CD4-positive, alpha-beta T cell treated with Interleukin-4 for 4 hours (primary cell): Measurements from ENCODE around the gene HEXD.

ENCODE experiments used
- DNase-seq: peaks from one replicate; pipeline ENCODE4 v3.0.0-alpha.2; 2020

Gene HEXD

DNA sequence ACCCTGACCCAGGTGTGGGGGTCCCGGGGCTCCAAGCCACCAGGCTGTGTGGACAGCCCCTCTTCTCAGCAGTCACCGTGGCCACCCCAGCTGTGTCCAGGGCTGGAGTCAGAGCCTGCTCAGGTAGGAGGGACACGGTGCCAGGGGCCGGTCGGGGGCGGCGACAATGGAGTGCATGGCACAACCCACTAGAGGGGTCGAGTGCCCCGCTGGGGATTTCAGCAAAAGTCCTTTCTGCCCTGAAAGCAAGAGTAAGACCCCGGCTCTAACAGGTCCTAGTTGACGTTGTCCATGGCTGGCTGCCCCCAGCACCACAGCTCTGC, 35.3 kb upstream of the HEXD start:
- DNase-seq = no peak

DNA sequence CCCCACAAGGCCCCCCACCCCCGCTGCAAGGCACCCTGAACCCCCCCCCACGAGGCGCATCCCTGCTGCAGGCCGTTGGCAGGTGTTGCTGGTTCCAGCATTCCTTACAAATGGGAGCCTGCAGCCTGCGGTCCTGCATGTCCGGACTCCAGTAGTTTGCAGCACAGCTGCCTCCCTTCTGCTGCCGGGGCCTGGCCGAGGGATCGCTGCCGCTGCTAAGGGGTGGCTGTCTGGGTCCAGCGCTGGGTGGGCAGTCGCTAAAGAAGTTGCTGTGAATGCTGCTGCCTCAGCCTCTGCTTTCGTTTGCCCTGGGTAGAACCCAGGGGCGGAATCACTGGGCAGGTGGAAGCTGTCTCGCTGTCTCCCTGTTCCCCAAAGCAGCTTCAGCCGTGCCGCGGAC, 34.7 kb upstream of the HEXD start:
- DNase-seq = no peak

DNA sequence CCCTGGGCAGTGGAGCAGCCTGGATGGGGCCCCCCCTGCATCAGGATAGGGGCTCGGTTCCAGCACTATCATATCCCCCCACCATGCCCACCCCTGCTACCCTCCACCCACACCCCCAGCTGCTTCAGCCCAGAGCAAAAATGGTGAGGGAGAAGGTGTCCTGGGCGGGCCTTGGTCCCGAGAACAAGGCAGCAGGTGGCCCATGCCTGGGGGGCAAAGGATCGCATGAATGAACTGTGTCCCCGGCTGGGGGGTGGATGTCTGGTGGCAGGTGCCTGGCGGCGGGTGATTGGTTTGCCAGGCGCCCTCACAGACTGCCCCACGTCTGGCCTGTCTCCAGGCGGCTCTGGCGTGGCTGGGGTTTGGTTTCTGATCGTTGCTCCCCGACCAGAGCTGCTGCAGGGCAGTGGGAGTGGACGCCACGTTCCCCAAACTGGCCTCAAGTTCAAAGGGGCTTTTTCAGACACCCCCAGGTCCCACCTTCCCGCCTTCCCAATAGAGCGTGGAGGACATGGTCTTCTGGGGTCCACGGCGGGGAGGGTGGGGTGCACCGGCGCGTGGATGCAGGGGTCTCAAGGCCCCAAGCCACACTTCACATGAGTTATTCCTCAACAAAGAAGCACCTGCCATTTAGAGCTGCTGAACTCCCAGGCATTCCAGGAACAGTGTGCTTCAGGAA, 34.0 kb upstream of the HEXD start:
- no peak for DNase-seq

DNA sequence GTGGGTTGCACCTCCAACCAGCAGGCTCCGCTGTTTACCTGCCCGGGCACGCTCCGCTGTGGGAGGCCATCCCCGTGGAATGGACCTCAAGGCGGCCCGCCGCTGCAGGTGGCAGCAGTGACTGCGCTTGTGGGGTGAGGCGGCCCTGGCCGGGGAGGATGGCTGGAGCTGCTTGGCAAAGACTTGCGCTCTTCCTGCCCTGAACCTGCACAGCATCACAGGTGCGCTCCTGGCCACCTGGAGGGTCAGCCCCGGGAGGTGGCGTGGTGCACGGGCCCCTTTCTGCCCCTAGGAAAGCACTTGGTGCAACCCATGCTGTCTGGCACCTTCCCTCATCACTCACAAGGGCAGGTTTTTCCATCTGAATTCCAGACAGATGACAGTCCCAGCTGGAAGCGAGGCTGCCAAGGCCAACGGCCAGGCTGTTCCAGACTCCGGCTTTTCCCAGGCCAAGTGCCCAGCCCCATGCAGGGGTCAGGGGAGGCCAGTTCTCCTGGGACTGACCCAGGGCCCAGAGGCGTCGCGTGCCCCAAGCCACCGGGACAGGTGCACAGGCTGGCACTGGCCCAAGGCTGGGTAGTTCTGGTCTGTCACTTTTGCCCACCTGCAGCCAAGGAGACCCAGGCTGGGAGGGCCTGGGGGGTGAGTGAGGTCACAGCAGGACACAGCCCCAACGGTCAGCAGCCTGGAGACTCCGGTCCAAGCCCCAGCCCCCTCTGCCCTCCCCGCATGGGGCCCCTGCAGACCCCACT, 33.2 kb upstream of the HEXD start:
- DNase-seq = no peak

DNA sequence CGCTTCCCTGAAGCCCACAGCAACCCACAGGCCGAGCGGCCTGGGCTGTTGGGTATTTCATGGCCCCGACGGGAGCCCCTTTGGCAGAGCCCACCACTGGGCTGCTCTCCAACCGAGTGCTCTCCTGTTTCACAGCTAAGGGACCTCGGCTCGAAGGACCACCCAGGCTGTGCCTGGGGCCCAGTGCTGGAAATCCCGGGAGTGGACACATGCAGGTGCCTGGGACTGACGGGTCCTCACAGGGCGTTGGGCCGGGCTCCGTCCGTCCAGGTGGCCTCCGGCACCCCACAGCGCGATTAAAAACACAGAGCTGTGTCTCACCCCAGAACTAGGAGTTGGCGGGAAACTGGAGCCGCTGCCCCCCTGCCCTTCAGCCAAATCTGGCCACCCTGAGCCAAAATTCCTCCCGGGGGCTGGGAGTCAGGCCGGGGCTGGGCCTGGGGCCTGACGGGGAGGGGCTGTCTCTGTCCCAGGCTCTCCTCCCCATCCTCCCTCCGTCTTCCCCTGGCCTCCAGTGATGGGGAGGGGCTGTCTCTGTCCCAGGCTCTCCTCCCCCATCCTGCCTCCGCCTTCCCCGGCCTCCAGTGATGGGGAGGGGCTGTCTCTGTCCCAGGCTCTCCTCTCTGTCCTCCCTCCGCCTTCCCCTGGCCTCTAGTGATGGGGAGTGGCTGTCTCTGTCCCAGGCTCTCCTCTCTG, 32.4 kb upstream of the HEXD start:
- no peak for DNase-seq

DNA sequence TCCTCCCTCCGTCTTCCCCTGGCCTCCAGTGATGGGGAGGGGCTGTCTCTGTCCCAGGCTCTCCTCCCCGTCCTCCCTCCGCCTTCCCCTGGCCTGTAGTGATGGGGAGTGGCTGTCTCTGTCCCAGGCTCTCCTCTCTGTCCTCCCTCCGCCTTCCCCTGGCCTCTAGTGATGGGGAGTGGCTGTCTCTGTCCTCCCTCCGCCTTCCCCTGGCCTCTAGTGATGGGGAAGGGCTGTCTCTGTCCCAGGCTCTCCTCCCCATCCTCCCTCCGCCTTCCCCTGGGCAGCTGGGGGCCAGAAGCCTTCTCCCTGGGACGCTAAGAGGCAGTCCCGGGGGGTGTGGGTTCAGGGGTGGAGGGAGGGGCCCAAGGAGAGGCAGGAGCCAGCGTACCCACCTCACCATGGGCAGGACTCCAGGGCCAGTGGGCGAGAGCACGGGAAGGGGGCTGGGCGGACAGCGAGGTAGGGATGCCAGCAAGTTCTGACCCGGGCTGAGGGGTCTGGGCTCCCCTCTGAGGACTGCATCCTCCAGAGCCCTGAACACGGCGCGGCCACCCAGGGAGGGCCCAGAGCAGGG, 31.8 kb upstream of the HEXD start:
- DNase-seq = no peak

DNA sequence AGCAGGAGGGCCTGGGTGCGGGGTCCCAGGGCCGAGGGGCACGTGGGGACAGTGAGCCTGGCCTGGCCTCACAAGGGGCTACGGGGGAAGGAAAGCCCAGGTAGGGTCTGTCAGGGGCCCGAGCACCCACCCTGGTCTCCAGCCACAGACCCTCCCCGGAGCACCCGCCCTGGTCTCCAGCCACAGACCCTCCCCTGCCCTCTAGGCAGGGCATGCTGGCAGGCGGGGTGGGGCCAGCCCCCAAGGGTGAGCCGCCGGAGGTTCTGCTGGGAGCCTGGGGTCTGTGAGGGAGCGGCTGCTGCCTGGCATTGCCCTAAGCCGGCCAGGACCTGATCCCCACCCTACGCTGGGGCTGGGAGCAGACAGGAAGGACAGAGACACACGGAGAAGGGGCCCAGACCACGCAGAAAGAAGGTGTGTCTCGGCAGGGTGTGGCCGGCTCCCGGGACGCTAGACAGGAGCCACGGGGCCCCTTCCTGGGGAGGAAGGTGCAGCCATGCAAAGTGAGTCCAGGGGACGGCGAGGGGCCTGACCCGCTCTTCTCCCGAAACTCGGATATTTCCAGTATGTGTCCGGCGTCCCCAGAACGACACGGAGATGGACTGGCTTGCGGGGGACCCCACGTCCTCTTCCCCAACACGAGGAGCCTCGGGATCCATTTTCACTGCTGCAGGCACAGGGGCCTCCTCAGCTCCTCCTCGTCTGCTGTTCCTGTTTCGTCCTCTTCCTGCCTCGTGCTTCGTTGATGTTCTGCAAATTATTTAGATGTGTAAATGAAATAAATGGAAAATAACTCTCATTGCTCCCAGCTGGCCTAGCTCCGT, 31.1 kb upstream of the HEXD start:
- no peak for DNase-seq

DNA sequence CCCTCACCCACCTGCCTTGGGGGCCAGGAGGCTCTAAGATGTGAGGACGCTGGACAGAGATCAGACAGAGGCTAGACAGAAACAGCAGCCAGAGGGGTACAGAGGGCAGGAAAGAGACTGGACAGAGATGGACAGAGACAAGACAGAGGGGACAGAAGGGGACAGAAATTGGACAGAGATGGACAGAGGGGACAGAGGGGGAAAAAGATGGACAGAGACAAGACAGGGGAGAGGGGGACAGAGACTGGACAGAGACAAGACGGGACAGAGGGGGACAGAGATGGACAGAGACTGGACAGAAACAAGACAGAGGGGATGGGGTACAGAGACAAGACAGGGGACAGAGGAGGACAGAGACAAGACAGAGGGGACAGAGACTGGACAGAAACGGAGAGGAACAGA, 30.4 kb upstream of the HEXD start:
- no peak for DNase-seq

- DNase-seq = no peak
These were observed 29.8 kb upstream of the HEXD start for GRCh38 chr17:82388223-82388921.

- no peak for DNase-seq
These were observed 29.2 kb upstream of the HEXD start for GRCh38 chr17:82388922-82389283.

- DNase-seq = no peak
These were observed 28.8 kb upstream of the HEXD start for GRCh38 chr17:82389379-82389778.

- no peak for DNase-seq
These were observed 27.9 kb upstream of the HEXD start for GRCh38 chr17:82390015-82390859.

DNA sequence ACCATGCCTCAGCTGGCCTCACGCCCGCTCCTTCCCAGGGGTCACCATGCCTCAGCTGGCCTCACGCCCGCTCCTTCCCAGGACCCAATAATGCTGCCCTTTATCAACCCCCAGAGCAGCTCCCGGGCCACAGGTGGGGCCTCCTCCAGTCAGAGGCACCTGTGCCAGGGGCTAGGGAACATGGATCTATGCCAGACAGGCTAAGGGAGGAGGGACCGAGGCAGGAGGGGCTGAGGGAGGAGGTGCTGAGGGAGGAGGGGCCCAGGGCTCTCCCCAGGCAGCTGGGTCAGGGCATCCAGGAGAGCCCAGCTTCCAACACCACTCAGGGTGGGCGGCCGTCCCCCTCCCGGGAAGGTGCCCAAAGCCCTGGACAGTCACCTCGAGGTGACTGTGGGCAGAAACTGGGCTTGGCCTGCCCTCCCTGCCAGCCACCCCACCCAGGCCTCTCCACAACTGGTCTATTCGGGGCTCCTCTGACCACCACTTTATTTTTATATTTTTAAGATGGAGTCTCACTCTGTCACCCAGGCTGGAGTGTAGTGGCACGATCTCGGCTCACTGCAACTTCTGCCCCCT, 27.2 kb upstream of the HEXD start:
- DNase-seq = no peak

GRCh38 chr17:82391496-82392066, 26.6 kb upstream of the HEXD start:
- no peak for DNase-seq

- no peak for DNase-seq
These were observed 25.8 kb upstream of the HEXD start for GRCh38 chr17:82392209-82392920.

- no peak for DNase-seq
These were observed 25.2 kb upstream of the HEXD start for GRCh38 chr17:82392941-82393340.

DNA sequence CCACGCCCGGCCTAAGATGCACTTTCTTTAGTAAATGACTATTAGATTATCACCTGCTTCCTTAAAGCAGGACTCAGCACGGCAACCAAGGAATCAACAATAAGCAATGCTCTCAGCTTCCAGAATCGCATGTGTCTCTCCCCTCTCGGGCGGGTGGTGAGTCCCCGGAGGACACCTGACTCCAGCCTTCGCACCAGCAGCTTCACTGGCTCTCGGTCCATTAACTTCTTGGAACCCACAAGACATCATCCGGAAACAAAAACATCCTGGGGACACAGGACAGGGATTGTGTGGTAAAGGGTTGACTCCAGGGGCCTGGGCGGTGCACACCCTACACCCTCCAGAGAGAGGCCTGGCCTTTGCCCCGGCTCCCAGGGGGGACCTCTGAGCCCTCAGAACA, 23.9 kb upstream of the HEXD start:
- DNase-seq = no peak

- DNase-seq = no peak
These were observed 21.3 kb upstream of the HEXD start for GRCh38 chr17:82396601-82397435.
